ENCODE results near the gene DNAL4. TPM values are rescaled to one million over a fixed set of nuclear protein-coding genes. Genes with fewer than 3 reads are reported as not detected.
A peak's percentile ranks its signal among the peaks of the same experiment; 100 is the strongest.

The DNAL4 gene
- 15.9 and 17.0 TPM in 2 replicates for total RNA-seq

GRCh38 chr22:38793721-38794466 lies at the start of gene DNAL4:
TSS of gene DNAL4 (minus strand) at chr22:38794143. CDS start at chr22:38782731, 11,412 bp downstream.
- H3K36me3 ChIP-seq (ENCODE audit: insufficient read depth, low read length), result peaks cover 13% of the 10 kb centered on the region
- DNase-seq (ENCODE audit: insufficient read length, low spot score, missing footprints), result peak; percentile 98
- TF ChIP-seq CTCF (IDR thresholded peaks at IDR 0.05; ENCODE audit: extremely low read depth, low read depth, low read length), result no peak
- H3K27me3 ChIP-seq (ENCODE audit: insufficient read depth, low read length), result peaks cover 7% of the 10 kb centered on the region
- no peaks in the 10 kb centered on the region for H4K20me1 ChIP-seq (ENCODE audit: insufficient read depth, low read length)
- peak within 1 kb of the TSS; percentile 80 for H2AFZ ChIP-seq (ENCODE audit: low read length)
- H3K27ac ChIP-seq (ENCODE audit: low read depth, low read length), result peak within 1 kb of the TSS; percentile 81
- peak within 1 kb of the TSS; percentile 100 for H3K4me2 ChIP-seq (ENCODE audit: insufficient read depth, low read length)
- H3K9me3 ChIP-seq (ENCODE audit: low read depth, low read length), result no peaks in the 10 kb centered on the region
- H3K4me3 ChIP-seq (ENCODE audit: insufficient read depth, low read length), result peak within 1 kb of the TSS; percentile 89
- peaks cover 15% of the 10 kb centered on the region for H3K4me1 ChIP-seq (ENCODE audit: insufficient read depth, low read length)
- H3K79me2 ChIP-seq (ENCODE audit: insufficient read depth, low read length), result peaks cover 15% of the 10 kb centered on the region

GRCh38 chr22:38843201-38843656 lies 49.3 kb upstream of the DNAL4 start:
- Histone ChIP-seq H4K20me1 (ENCODE audit: insufficient read depth, low read length) (no peaks in the 10 kb centered on the region), H3K4me2 (ENCODE audit: insufficient read depth, low read length) (peak overlapping the region; percentile 32), H2AFZ (ENCODE audit: low read length) (no peak overlapping the region), H3K36me3 (ENCODE audit: insufficient read depth, low read length) (no peaks in the 10 kb centered on the region), H3K9me3 (ENCODE audit: low read depth, low read length) (no peaks in the 10 kb centered on the region), H3K27me3 (ENCODE audit: insufficient read depth, low read length) (peaks cover 48% of the 10 kb centered on the region), H3K27ac (ENCODE audit: low read depth, low read length) (no peak overlapping the region), H3K4me3 (ENCODE audit: insufficient read depth, low read length) (peak overlapping the region; percentile 43), H3K4me1 (ENCODE audit: insufficient read depth, low read length) (no peaks in the 10 kb centered on the region), H3K79me2 (ENCODE audit: insufficient read depth, low read length) (no peaks in the 10 kb centered on the region)
- peak; percentile 5 for TF ChIP-seq CTCF (IDR thresholded peaks at IDR 0.05; ENCODE audit: extremely low read depth, low read depth, low read length)
- peak; percentile 98 for DNase-seq (ENCODE audit: insufficient read length, low spot score, missing footprints)

DNA sequence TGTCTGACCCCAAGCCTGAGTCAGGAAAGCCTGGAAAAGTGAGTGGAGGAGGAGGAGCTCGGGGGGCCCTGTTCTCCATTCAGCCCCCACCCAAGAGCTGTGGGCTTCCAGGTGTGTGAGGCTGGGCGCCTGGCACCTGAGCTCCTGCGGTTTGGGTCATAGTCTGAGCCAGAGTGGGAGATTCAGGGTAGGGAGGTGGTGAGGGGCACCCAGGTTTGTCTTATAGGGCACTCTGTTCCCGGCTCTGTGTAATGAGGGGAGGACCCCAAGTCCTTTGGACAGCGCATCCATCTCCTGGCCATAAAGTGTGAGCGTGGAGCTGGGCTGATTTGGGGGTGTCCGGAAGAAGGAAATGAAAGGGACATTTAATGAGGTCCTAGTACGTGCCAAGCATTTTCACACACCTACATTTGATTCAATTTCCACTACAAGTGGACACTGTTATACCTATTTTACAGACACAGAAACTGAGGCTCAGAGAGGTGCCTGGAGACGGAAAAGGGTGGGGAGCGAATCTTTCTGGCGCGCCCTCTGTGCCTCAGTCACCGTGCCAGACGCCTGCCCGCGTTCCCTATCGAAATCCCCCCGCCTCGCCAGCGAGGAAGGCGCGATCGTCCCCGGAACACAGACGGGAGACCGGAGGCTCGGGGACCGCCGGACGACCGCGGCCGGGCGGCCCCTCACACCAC lies 48.7 kb upstream of the DNAL4 start:
- H3K4me3 ChIP-seq (ENCODE audit: insufficient read depth, low read length), result peak overlapping the region; percentile 43
- H3K27me3 ChIP-seq (ENCODE audit: insufficient read depth, low read length), result peaks cover 48% of the 10 kb centered on the region
- H3K4me2 ChIP-seq (ENCODE audit: insufficient read depth, low read length), result peak overlapping the region; percentile 32
- H3K9me3 ChIP-seq (ENCODE audit: low read depth, low read length), result no peaks in the 10 kb centered on the region
- no peaks in the 10 kb centered on the region for H3K4me1 ChIP-seq (ENCODE audit: insufficient read depth, low read length)
- H3K79me2 ChIP-seq (ENCODE audit: insufficient read depth, low read length), result no peaks in the 10 kb centered on the region
- no peak for TF ChIP-seq CTCF (IDR thresholded peaks at IDR 0.05; ENCODE audit: extremely low read depth, low read depth, low read length)
- no peaks in the 10 kb centered on the region for H3K36me3 ChIP-seq (ENCODE audit: insufficient read depth, low read length)
- no peak overlapping the region for H2AFZ ChIP-seq (ENCODE audit: low read length)
- DNase-seq (ENCODE audit: insufficient read length, low spot score, missing footprints), result peak; percentile 75
- no peaks in the 10 kb centered on the region for H4K20me1 ChIP-seq (ENCODE audit: insufficient read depth, low read length)
- H3K27ac ChIP-seq (ENCODE audit: low read depth, low read length), result no peak overlapping the region

- peaks cover 46% of the 10 kb centered on the region for H3K27me3 ChIP-seq (ENCODE audit: insufficient read depth, low read length)
- H3K4me2 ChIP-seq (ENCODE audit: insufficient read depth, low read length), result no peak overlapping the region
- H3K36me3 ChIP-seq (ENCODE audit: insufficient read depth, low read length), result no peaks in the 10 kb centered on the region
- H3K79me2 ChIP-seq (ENCODE audit: insufficient read depth, low read length), result no peaks in the 10 kb centered on the region
- no peaks in the 10 kb centered on the region for H4K20me1 ChIP-seq (ENCODE audit: insufficient read depth, low read length)
- H3K4me1 ChIP-seq (ENCODE audit: insufficient read depth, low read length), result no peaks in the 10 kb centered on the region
- H3K9me3 ChIP-seq (ENCODE audit: low read depth, low read length), result no peaks in the 10 kb centered on the region
- no peak overlapping the region for H3K4me3 ChIP-seq (ENCODE audit: insufficient read depth, low read length)
- DNase-seq (ENCODE audit: insufficient read length, low spot score, missing footprints), result peak; percentile 62
- H3K27ac ChIP-seq (ENCODE audit: low read depth, low read length), result no peak overlapping the region
- no peak overlapping the region for H2AFZ ChIP-seq (ENCODE audit: low read length)
- no peak for TF ChIP-seq CTCF (IDR thresholded peaks at IDR 0.05; ENCODE audit: extremely low read depth, low read depth, low read length)
Observed at GRCh38 chr22:38841635-38842034, 47.7 kb upstream of the DNAL4 start.
